Naive thymus-derived CD8-positive, alpha-beta T cell (primary cell): Measurements from ENCODE around the gene QSOX2. TPM values are rescaled to one million over a fixed set of nuclear protein-coding genes. Genes with fewer than 3 reads are reported as not detected.
"Not testable (repeated sequence)": the region's sequence is repeated elsewhere in the genome, so short reads cannot be mapped to it uniquely, and the experiment has no call there.

Experiments used
- ATAC-seq, 2 donors: fragments of 150-1000 bp; cut with Tn5 transposase in 1 of 2; sonication (Bioruptor Pico), chemical (Tn5 transposase) in 1 of 2; 1 replicate in 1 of 2; 2 replicates in 1 of 2; pipeline ENCODE4 v1.10.0; 2021; ENCODE audit warnings: mild to moderate bottlenecking in 2 of 2, moderate library complexity in 2 of 2
- POLR2A ChIA-PET: fragments of 350-600 bp; sonication (Branson Sonifier 250); formaldehyde crosslinking; loops from one replicate; lab custom pipeline; 2021; ENCODE audit warnings: antibody characterized with exemption; lab: Charles Lee
- DNase-seq, 10 donors: peaks; one replicate each; pipeline versions ENCODE4 v3.0.0 to v3.0.0-alpha.2; 2020 to 2022
- H3K27ac Mint-ChIP-seq, 10 donors: one replicate each; pipeline ENCODE4 v1.8.0; 2020 to 2022; ENCODE audit warnings: mild to moderate bottlenecking in 10 of 10, mixed read lengths in 10 of 10, moderate library complexity in 4 of 10, inconsistent platforms in 1 of 10
- H3K27me3 Mint-ChIP-seq, 5 donors: one replicate each; pipeline ENCODE4 v1.8.0; 2021 to 2022; ENCODE audit warnings: mixed read lengths in 5 of 5
- H3K36me3 Mint-ChIP-seq, 3 donors: one replicate each; pipeline ENCODE4 v1.8.0; 2020 to 2022; ENCODE audit warnings: mixed read lengths in 3 of 3, mild to moderate bottlenecking in 2 of 3, inconsistent platforms in 1 of 3
- H3K4me1 Mint-ChIP-seq, 4 donors: one replicate each; pipeline ENCODE4 v1.8.0; 2021 to 2022; ENCODE audit warnings: mixed read lengths in 4 of 4
- H3K4me3 Mint-ChIP-seq, 10 donors: one replicate each; pipeline ENCODE4 v1.8.0; 2020 to 2022; ENCODE audit warnings: mild to moderate bottlenecking in 10 of 10, mixed read lengths in 10 of 10, moderate library complexity in 6 of 10, inconsistent platforms in 1 of 10
- H3K9me3 Mint-ChIP-seq, 9 donors: one replicate each; pipeline ENCODE4 v1.8.0; 2020 to 2022; ENCODE audit warnings: mixed read lengths in 9 of 9, mild to moderate bottlenecking in 3 of 9, inconsistent platforms in 1 of 9, moderate library complexity in 1 of 9
- polyA plus RNA-seq, 3 donors: library from polyadenylated mRNA; unstranded; fragments of 300-500 nt; fragmentation: Illumina TruSeq; gene quantifications; one replicate each; pipeline ENCODE4 v1.2.3, GENCODE V29; 2021
- total RNA-seq, 8 experiments: library from RNA in 2 of 8; stranded (reverse) in 2 of 8; gene quantifications; one replicate each; pipeline ENCODE4 v1.2.3 and lab custom pipeline; 2021 to 2026

QSOX2 gene
- total and polyA plus RNA-seq, 5 experiments from 2014 or later = 0.50 to 15.9 (median 0.86) TPM

- Mint-ChIP-seq H3K4me3 (peak overlapping the region; percentile 63 to 87 (median 80)), H3K27ac (peak overlapping the region in 8 of 10 donors; percentile 56 to 93 (median 80))
- POLR2A ChIA-PET = interaction anchor here (1.0 to 2.0 kb wide), 4 partner anchors 13 to 97 kb away, joined by 3 to 11 read pairs (median 8); partner anchors contain the start of genes DNLZ and QSOX2
- not testable (repeated sequence) for ATAC-seq, DNase-seq, H3K27me3 Mint-ChIP-seq, H3K36me3 Mint-ChIP-seq, H3K9me3 Mint-ChIP-seq, H3K4me1 Mint-ChIP-seq
Measured at GRCh38 chr9:136266641-136267040, 21.0 kb upstream of the QSOX2 start.

- POLR2A ChIA-PET = no interaction called here
- peak overlapping the region in 1 of 10 donors; percentile 76 for H3K4me3 Mint-ChIP-seq
- H3K36me3 Mint-ChIP-seq = no peaks in the 10 kb centered on the region
- no peaks in the 10 kb centered on the region for H3K9me3 Mint-ChIP-seq
- no peak overlapping the region for H3K27ac Mint-ChIP-seq
- H3K27me3 Mint-ChIP-seq = no peaks in the 10 kb centered on the region
- ATAC-seq = no peak
- H3K4me1 Mint-ChIP-seq = peaks cover 0 to 9% (median 3%) of the 10 kb centered on the region in 4 donors
- DNase-seq = no peak
Measured at GRCh38 chr9:136265561-136266355, 20.1 kb upstream of the QSOX2 start.

GRCh38 chr9:136264441-136265405 lies 19.1 kb upstream of the QSOX2 start:
- H3K4me3 Mint-ChIP-seq = no peak overlapping the region
- DNase-seq (no peak), ATAC-seq (no peak)
- H3K9me3 Mint-ChIP-seq = no peaks in the 10 kb centered on the region
- POLR2A ChIA-PET = no interaction called here
- peaks cover 0 to 9% (median 3%) of the 10 kb centered on the region in 4 donors for H3K4me1 Mint-ChIP-seq
- H3K27ac Mint-ChIP-seq = no peak overlapping the region
- H3K27me3 Mint-ChIP-seq = no peaks in the 10 kb centered on the region
- no peaks in the 10 kb centered on the region for H3K36me3 Mint-ChIP-seq

GRCh38 chr9:136264031-136264430 lies 18.4 kb upstream of the QSOX2 start:
- POLR2A ChIA-PET = no interaction called here
- Mint-ChIP-seq H3K4me3 (no peak overlapping the region), H3K4me1 (peaks cover 0 to 9% (median 3%) of the 10 kb centered on the region in 4 donors), H3K27me3 (no peaks in the 10 kb centered on the region), H3K9me3 (no peaks in the 10 kb centered on the region), H3K27ac (no peak overlapping the region), H3K36me3 (no peaks in the 10 kb centered on the region)
- DNase-seq (no peak), ATAC-seq (no peak)

- DNase-seq (no peak), ATAC-seq (no peak)
- Mint-ChIP-seq H3K27ac (no peak overlapping the region), H3K4me3 (no peak overlapping the region), H3K36me3 (no peaks in the 10 kb centered on the region), H3K27me3 (no peaks in the 10 kb centered on the region), H3K4me1 (peaks cover 0 to 9% (median under 1%) of the 10 kb centered on the region in 4 donors), H3K9me3 (no peaks in the 10 kb centered on the region)
- POLR2A ChIA-PET = interaction anchor here (0.8 kb wide), 1 partner anchor 18 kb away, joined by 5 read pairs; no protein-coding TSS in a partner anchor
Measured at GRCh38 chr9:136262671-136263178, 17.1 kb upstream of the QSOX2 start.

- Mint-ChIP-seq H3K27ac (no peak overlapping the region), H3K4me1 (peaks cover 0 to 2% (median under 1%) of the 10 kb centered on the region in 4 donors), H3K9me3 (no peaks in the 10 kb centered on the region), H3K36me3 (no peaks in the 10 kb centered on the region), H3K27me3 (no peaks in the 10 kb centered on the region), H3K4me3 (no peak overlapping the region)
- ATAC-seq (no peak), DNase-seq (no peak)
- POLR2A ChIA-PET = interaction anchor here (0.8 kb wide), 1 partner anchor 17 kb away, joined by 5 read pairs; no protein-coding TSS in a partner anchor
Measured at GRCh38 chr9:136261686-136262430, 16.2 kb upstream of the QSOX2 start.

- Mint-ChIP-seq H3K36me3 (no peaks in the 10 kb centered on the region), H3K4me1 (no peaks in the 10 kb centered on the region), H3K27me3 (no peaks in the 10 kb centered on the region), H3K4me3 (no peak overlapping the region), H3K9me3 (no peaks in the 10 kb centered on the region), H3K27ac (no peak overlapping the region)
- ATAC-seq = no peak
- POLR2A ChIA-PET = no interaction called here
- DNase-seq = no peak
Measured at GRCh38 chr9:136260936-136261472, 15.4 kb upstream of the QSOX2 start.

GRCh38 chr9:136260521-136260920 lies 14.9 kb upstream of the QSOX2 start:
- H3K9me3 Mint-ChIP-seq = no peaks in the 10 kb centered on the region
- no peaks in the 10 kb centered on the region for H3K27me3 Mint-ChIP-seq
- H3K36me3 Mint-ChIP-seq = no peaks in the 10 kb centered on the region
- H3K4me3 Mint-ChIP-seq = no peak overlapping the region
- no peak overlapping the region for H3K27ac Mint-ChIP-seq
- no peak for ATAC-seq
- H3K4me1 Mint-ChIP-seq = no peaks in the 10 kb centered on the region
- DNase-seq = no peak
- POLR2A ChIA-PET = no interaction called here

- ATAC-seq (no peak), DNase-seq (no peak)
- Mint-ChIP-seq H3K36me3 (no peaks in the 10 kb centered on the region), H3K27me3 (no peaks in the 10 kb centered on the region), H3K4me1 (no peaks in the 10 kb centered on the region), H3K27ac (no peak overlapping the region), H3K4me3 (no peak overlapping the region), H3K9me3 (no peaks in the 10 kb centered on the region)
- POLR2A ChIA-PET = no interaction called here
Measured at GRCh38 chr9:136259836-136260235, 14.2 kb upstream of the QSOX2 start.

- Mint-ChIP-seq H3K27ac (no peak overlapping the region), H3K9me3 (no peaks in the 10 kb centered on the region), H3K27me3 (no peaks in the 10 kb centered on the region), H3K4me3 (no peak overlapping the region), H3K4me1 (no peaks in the 10 kb centered on the region), H3K36me3 (no peaks in the 10 kb centered on the region)
- POLR2A ChIA-PET = no interaction called here
- DNase-seq = no peak
- ATAC-seq = no peak
Measured at GRCh38 chr9:136259517-136259813, 13.9 kb upstream of the QSOX2 start.

GRCh38 chr9:136258786-136259516 lies 13.3 kb upstream of the QSOX2 start:
- H3K27ac Mint-ChIP-seq = peak overlapping the region in 1 of 10 donors; percentile 21
- DNase-seq (no peak), ATAC-seq (no peak)
- no peak overlapping the region for H3K4me3 Mint-ChIP-seq
- POLR2A ChIA-PET = no interaction called here
- H3K9me3 Mint-ChIP-seq = no peaks in the 10 kb centered on the region
- H3K4me1 Mint-ChIP-seq = no peaks in the 10 kb centered on the region
- H3K27me3 Mint-ChIP-seq = no peaks in the 10 kb centered on the region
- no peaks in the 10 kb centered on the region for H3K36me3 Mint-ChIP-seq

- no peaks in the 10 kb centered on the region for H3K27me3 Mint-ChIP-seq
- POLR2A ChIA-PET = no interaction called here
- no peak overlapping the region for H3K27ac Mint-ChIP-seq
- DNase-seq = no peak
- H3K4me3 Mint-ChIP-seq = no peak overlapping the region
- ATAC-seq = no peak
- H3K9me3 Mint-ChIP-seq = no peaks in the 10 kb centered on the region
- H3K36me3 Mint-ChIP-seq = no peaks in the 10 kb centered on the region
- H3K4me1 Mint-ChIP-seq = no peaks in the 10 kb centered on the region
Measured at GRCh38 chr9:136258299-136258625, 12.7 kb upstream of the QSOX2 start.
